Ovary (tissue), 9 donors: Measurements from ENCODE around the gene ICE1. TPM values are rescaled to one million over a fixed set of nuclear protein-coding genes. Genes with fewer than 3 reads are reported as not detected.

ENCODE experiments used
- DNase-seq, 5 donors: peaks; one replicate each; pipeline ENCODE4 v3.0.0-alpha.2; 2019 to 2020
- H3K27ac ChIP-seq, 2 donors: fragments of 200-600 bp; one replicate each; pipeline versions ENCODE4 v1.5.1 to v1.8.0; 2019 to 2022
- H3K27me3 ChIP-seq: fragments of 200-600 bp; one replicate; pipeline ENCODE4 v1.8.0; 2022
- H3K36me3 ChIP-seq: fragments of 200-600 bp; sonication (generic); one replicate; pipeline ENCODE4 v1.5.1; 2019
- H3K4me1 ChIP-seq: one replicate; pipeline ENCODE4 v1.8.1; 2013; ENCODE audit warnings: mild to moderate bottlenecking, moderate library complexity; ENCODE audit not compliant: insufficient read depth
- H3K4me3 ChIP-seq: fragments of 200-600 bp; sonication (generic); one replicate; pipeline ENCODE4 v1.5.1; 2017
- H3K9me3 ChIP-seq, 2 donors: fragments of 200-600 bp in 1 of 2; sonication (generic) in 1 of 2; one replicate each; pipeline versions ENCODE4 v1.5.1 to v1.8.1; 2013 to 2019; ENCODE audit warnings: mild to moderate bottlenecking in 1 of 2, moderate library complexity in 1 of 2
- CTCF ChIP-seq, 3 donors: fragments of 450-650 bp in 2 of 3; fragments of 200-600 bp in 1 of 3; IDR thresholded peaks; one replicate each; pipeline versions ENCODE4 v1.5.1 to v1.8.0; 2016 to 2022; ENCODE audit warnings: antibody characterized with exemption in 3 of 3, mild to moderate bottlenecking in 1 of 3
- EP300 ChIP-seq: sonication (generic); formaldehyde crosslinking; IDR thresholded peaks from one replicate; pipeline ENCODE4 v1.6.1; 2017; ENCODE audit warnings: antibody characterized with exemption
- POLR2A ChIP-seq: fragments of 450-650 bp; IDR thresholded peaks from one replicate; pipeline ENCODE4 v1.6.1; 2017; ENCODE audit warnings: antibody characterized with exemption, mild to moderate bottlenecking, moderate library complexity
- WGBS, 3 donors: extraction: QIAGEN DNeasy Blood & Tissue Kit in 1 of 3; methylation state at CpG; one replicate each; pipeline versions ENCODE4 v1.1.5 to v1.1.7; 2013 to 2017; 5-methylcytosine and 5-hydroxymethylcytosine counted together
- intact Hi-C, 4 donors: fragments of 100-400 bp; cut with DNase I; formaldehyde crosslinking; loops; one replicate each; pipeline versions ENCODE4 v1.11.0 to v1.15.1; 2022 to 2023
- polyA plus RNA-seq, 2 donors: library from polyadenylated mRNA; stranded (reverse); fragments of 200-250 nt in 1 of 2; fragments of 350-450 nt in 1 of 2; fragmentation: Illumina TruSeq in 1 of 2; extraction: RNeasy Lipid Tissue Mini Kit (QIAGEN cat#74804) in 1 of 2; gene quantifications; one replicate each; pipeline ENCODE4 v1.2.3, GENCODE V29; 2013 to 2014
- total RNA-seq, 7 donors: library from RNA; depleted of rRNA in 2 of 7; stranded (reverse); fragments of >200 nt in 2 of 7; fragmentation: NEBNext Ultra II Directional in 3 of 7; extraction: Animal tissue kit (Norgen Biotek cat#: 25700) in 3 of 7; gene quantifications; one replicate each; pipeline versions ENCODE4 v1.1.0 to v1.2.4, GENCODE V29; 2016 to 2023
- donor health status: DM: no; HTN: no; CAD: no; lungs with moderate emphysema.
- donor health status: DM: no; HTN: no; CAD: no.
- donor health status: Bipolar disorder and iron deficiency.
- donor health status: DM: yes; HTN: yes; CAD: no.
- donor health status: DM: no; HTN: no; CAD: no.
- donor health status: DM: yes; HTN: yes; CAD: no.

The ICE1 gene
- total and polyA plus RNA-seq, 9 donors, result 10.7 to 38.0 (median 30.5) TPM

- intact Hi-C loops, result no loop called here
- Histone ChIP-seq H3K4me1 (no peaks in the 10 kb centered on the region), H3K9me3 (no peaks in the 10 kb centered on the region), H3K27me3 (no peaks in the 10 kb centered on the region), H3K27ac (no peak overlapping the region), H3K36me3 (no peaks in the 10 kb centered on the region), H3K4me3 (no peak overlapping the region)
- TF ChIP-seq EP300, result no peak
- no peak for TF ChIP-seq POLR2A
- no peak for TF ChIP-seq CTCF (IDR thresholded peaks at IDR 0.05)
- no peak for DNase-seq
- WGBS, 3 donors, result 81 to 90% (median 88%) methylated on average over 3 of the region's 3 CpGs
Observed at GRCh38 chr5:5453131-5453530, 30.7 kb downstream of the ICE1 start.

- H3K27ac ChIP-seq, result no peak overlapping the region
- intact Hi-C loops, result no loop called here
Observed at GRCh38 chr5:5454391-5454790, 31.9 kb downstream of the ICE1 start.

GRCh38 chr5:5456858-5457257 lies 34.4 kb downstream of the ICE1 start:
- H3K27ac ChIP-seq, result no peak overlapping the region
- intact Hi-C loops, result no loop called here
- no peaks in the 10 kb centered on the region for H3K36me3 ChIP-seq
- H3K4me3 ChIP-seq, result no peak overlapping the region
- WGBS, 3 donors, result 71 to 88% (median 87%) methylated on average over 5 of the region's 5 CpGs
- H3K9me3 ChIP-seq, result no peaks in the 10 kb centered on the region
- TF ChIP-seq CTCF (IDR thresholded peaks at IDR 0.05), result no peak
- TF ChIP-seq POLR2A, result no peak
- TF ChIP-seq EP300, result no peak
- H3K27me3 ChIP-seq, result no peaks in the 10 kb centered on the region
- no peaks in the 10 kb centered on the region for H3K4me1 ChIP-seq
- no peak for DNase-seq

More at GRCh38 chr5:5454391-5454790, 31.9 kb downstream of the ICE1 start:
- Histone ChIP-seq H3K9me3 (no peaks in the 10 kb centered on the region), H3K27me3 (no peaks in the 10 kb centered on the region), H3K4me1 (no peaks in the 10 kb centered on the region), H3K36me3 (no peaks in the 10 kb centered on the region), H3K4me3 (no peak overlapping the region)
- TF ChIP-seq EP300, result no peak
- TF ChIP-seq CTCF (IDR thresholded peaks at IDR 0.05), result no peak
- no peak for TF ChIP-seq POLR2A
- WGBS, 3 donors, result 92 to 93% (median 93%) methylated on average over 5 of the region's 5 CpGs
- no peak for DNase-seq

- Histone ChIP-seq H3K27ac (no peak overlapping the region), H3K4me3 (no peak overlapping the region), H3K36me3 (no peaks in the 10 kb centered on the region), H3K27me3 (no peaks in the 10 kb centered on the region), H3K4me1 (no peaks in the 10 kb centered on the region), H3K9me3 (no peaks in the 10 kb centered on the region)
- TF ChIP-seq CTCF (IDR thresholded peaks at IDR 0.05), result no peak
- no peak for TF ChIP-seq EP300
- no peak for TF ChIP-seq POLR2A
- intact Hi-C loops, result no loop called here
- no peak for DNase-seq
- WGBS, 3 donors, result 79 to 91% (median 86%) methylated on average over 4 of the region's 4 CpGs
Observed at GRCh38 chr5:5460311-5460710, 37.8 kb downstream of the ICE1 start.
